ENCODE measurements around the gene LOC128125822.

Gene LOC128125822

DNA sequence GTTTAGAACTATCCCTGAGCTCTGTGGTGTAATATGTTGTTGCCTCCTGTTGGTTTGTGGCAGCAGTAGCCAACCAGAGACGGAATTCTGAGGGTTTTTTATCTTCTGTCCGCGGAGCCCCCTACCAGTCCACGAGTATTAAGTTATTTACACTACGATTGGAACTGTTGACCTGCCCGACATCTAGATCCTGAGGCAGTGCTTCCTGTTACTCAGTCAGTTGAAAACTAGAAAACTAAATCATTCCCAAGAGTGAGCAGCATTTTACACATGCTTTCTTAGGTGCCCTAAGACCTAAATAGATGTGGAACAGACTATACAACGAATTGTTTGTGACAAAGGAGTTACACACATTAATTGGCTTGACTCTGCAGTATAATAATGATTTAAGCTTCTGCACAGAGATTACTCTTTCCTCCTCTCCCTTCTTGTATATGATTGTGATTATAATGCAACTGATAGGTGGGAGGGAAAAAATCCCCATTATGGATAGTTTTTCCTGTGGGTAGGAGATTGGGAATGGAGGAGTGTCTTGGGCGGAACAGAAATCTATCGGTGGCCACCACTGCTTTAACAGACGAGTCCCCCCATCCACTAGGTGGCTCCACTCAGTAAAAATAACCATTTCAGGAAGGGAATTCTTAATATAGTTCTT is 1.7 kb downstream of the LOC128125822 start:
- H3K36me3 ChIP-seq (ENCODE audit: insufficient read depth, low read length, poor library complexity, severe bottlenecking): peaks cover 30% of the 10 kb centered on the region
- ChIA-PET CTCF (interaction anchor here (0.6 to 1.5 kb wide), 2 partner anchors 185 to 191 kb away, joined by 3 to 6 read pairs; no protein-coding TSS in a partner anchor), POLR2A (ENCODE audit: low non-redundant PET) (no interaction called here)
- peak overlapping the region; percentile 94 for H3K4me3 ChIP-seq (ENCODE audit: low read depth, low read length, poor library complexity, severe bottlenecking)
- H3K9me3 ChIP-seq (ENCODE audit: low read depth, low read length, poor library complexity, severe bottlenecking): no peaks in the 10 kb centered on the region
- intact Hi-C loops (cut with micrococcal nuclease; ENCODE audit: unreplicated experiment): loop anchor here (5.0 kb wide), 2 partner anchors 228 to 267 kb away; no protein-coding TSS in a partner anchor
- DNase-seq (ENCODE audit: low spot score): peak; percentile 85
- H3K4me1 ChIP-seq (ENCODE audit: insufficient read depth, low read length, poor library complexity, severe bottlenecking): peaks cover 11% of the 10 kb centered on the region
- TSS peak; percentile 41 for BruUV-seq (replicated peaks)
- no peaks in the 10 kb centered on the region for H3K27me3 ChIP-seq (replicated peaks; ENCODE audit: insufficient read depth, low read depth, low read length, poor library complexity)
- no peak for TF ChIP-seq EZH2 (IDR thresholded peaks at IDR 0.05; ENCODE audit: borderline replicate concordance, low read depth, low read length, poor library complexity, severe bottlenecking)
- TF ChIP-seq, protein P1, sequence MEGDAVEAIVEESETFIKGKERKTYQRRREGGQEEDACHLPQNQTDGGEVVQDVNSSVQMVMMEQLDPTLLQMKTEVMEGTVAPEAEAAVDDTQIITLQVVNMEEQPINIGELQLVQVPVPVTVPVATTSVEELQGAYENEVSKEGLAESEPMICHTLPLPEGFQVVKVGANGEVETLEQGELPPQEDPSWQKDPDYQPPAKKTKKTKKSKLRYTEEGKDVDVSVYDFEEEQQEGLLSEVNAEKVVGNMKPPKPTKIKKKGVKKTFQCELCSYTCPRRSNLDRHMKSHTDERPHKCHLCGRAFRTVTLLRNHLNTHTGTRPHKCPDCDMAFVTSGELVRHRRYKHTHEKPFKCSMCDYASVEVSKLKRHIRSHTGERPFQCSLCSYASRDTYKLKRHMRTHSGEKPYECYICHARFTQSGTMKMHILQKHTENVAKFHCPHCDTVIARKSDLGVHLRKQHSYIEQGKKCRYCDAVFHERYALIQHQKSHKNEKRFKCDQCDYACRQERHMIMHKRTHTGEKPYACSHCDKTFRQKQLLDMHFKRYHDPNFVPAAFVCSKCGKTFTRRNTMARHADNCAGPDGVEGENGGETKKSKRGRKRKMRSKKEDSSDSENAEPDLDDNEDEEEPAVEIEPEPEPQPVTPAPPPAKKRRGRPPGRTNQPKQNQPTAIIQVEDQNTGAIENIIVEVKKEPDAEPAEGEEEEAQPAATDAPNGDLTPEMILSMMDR (conservative IDR thresholded peaks at IDR 0.05; ENCODE audit: low read depth, low read length): peak; percentile 72
- peak overlapping the region; percentile 98 for H3K27ac ChIP-seq (ENCODE audit: low read depth, low read length, poor library complexity, severe bottlenecking)

- Histone ChIP-seq H3K4me1 (ENCODE audit: insufficient read depth, low read length, poor library complexity, severe bottlenecking) (peaks cover 11% of the 10 kb centered on the region), H3K27ac (ENCODE audit: low read depth, low read length, poor library complexity, severe bottlenecking) (no peak overlapping the region), H3K27me3 (replicated peaks; ENCODE audit: insufficient read depth, low read depth, low read length, poor library complexity) (no peaks in the 10 kb centered on the region), H3K36me3 (ENCODE audit: insufficient read depth, low read length, poor library complexity, severe bottlenecking) (peaks cover 35% of the 10 kb centered on the region), H3K4me3 (ENCODE audit: low read depth, low read length, poor library complexity, severe bottlenecking) (peak overlapping the region; percentile 94), H3K9me3 (ENCODE audit: low read depth, low read length, poor library complexity, severe bottlenecking) (no peaks in the 10 kb centered on the region)
- ChIA-PET POLR2A (ENCODE audit: low non-redundant PET) (no interaction called here), CTCF (no interaction called here)
- DNase-seq (ENCODE audit: low spot score): no peak
- TF ChIP-seq EZH2 (IDR thresholded peaks at IDR 0.05; ENCODE audit: borderline replicate concordance, low read depth, low read length, poor library complexity, severe bottlenecking): no peak
- TF ChIP-seq, protein P1 (conservative IDR thresholded peaks at IDR 0.05; ENCODE audit: low read depth, low read length): no peak
- BruUV-seq (replicated peaks): no TSS peak
- intact Hi-C loops (cut with micrococcal nuclease; ENCODE audit: unreplicated experiment): loop anchor here (5.0 kb wide), 2 partner anchors 228 to 267 kb away; no protein-coding TSS in a partner anchor
These were observed 2.2 kb downstream of the LOC128125822 start for GRCh38 chr6:63574554-63574900.

DNA sequence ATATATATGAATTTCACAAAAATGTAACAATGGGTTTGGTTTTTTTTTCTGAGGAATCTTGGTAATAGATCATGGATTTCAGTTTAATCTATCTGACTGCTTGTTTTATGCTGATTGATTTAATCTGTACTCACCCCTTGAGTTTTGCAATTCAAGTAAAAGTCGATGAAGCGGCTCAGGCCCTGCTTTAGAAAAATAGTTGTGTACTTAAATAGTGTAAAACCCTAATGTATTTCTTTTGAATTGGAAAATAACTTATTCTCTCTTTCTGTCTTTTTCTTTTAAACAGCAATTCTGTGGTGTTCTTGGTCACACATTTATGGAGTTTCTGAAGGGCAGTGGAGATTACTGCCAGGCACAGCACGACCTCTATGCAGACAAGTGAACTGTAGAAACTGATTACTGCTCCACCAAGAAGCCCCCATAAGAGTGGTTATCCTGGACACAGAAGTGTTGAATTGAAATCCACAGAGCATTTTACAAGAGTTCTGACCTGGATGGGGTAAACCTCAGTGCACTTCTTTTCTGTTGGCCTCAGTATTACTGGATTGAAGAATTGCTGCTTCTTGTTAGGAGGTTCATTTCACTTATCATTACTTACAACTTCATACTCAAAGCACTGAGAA is 4.0 kb downstream of the LOC128125822 start:
- no TSS peak for BruUV-seq (replicated peaks)
- Histone ChIP-seq H3K9me3 (ENCODE audit: low read depth, low read length, poor library complexity, severe bottlenecking) (no peaks in the 10 kb centered on the region), H3K27ac (ENCODE audit: low read depth, low read length, poor library complexity, severe bottlenecking) (no peak overlapping the region), H3K36me3 (ENCODE audit: insufficient read depth, low read length, poor library complexity, severe bottlenecking) (peaks cover 52% of the 10 kb centered on the region), H3K4me3 (ENCODE audit: low read depth, low read length, poor library complexity, severe bottlenecking) (no peak overlapping the region), H3K4me1 (ENCODE audit: insufficient read depth, low read length, poor library complexity, severe bottlenecking) (peaks cover 10% of the 10 kb centered on the region), H3K27me3 (replicated peaks; ENCODE audit: insufficient read depth, low read depth, low read length, poor library complexity) (no peaks in the 10 kb centered on the region)
- ChIA-PET POLR2A (ENCODE audit: low non-redundant PET) (no interaction called here), CTCF (no interaction called here)
- TF ChIP-seq EZH2 (IDR thresholded peaks at IDR 0.05; ENCODE audit: borderline replicate concordance, low read depth, low read length, poor library complexity, severe bottlenecking): no peak
- TF ChIP-seq, protein P1 (conservative IDR thresholded peaks at IDR 0.05; ENCODE audit: low read depth, low read length): no peak
- no peak for DNase-seq (ENCODE audit: low spot score)
- intact Hi-C loops (cut with micrococcal nuclease; ENCODE audit: unreplicated experiment): no loop called here

Data from A673 (cell line).